MCF 10A (cell line): ENCODE measurements around the gene SLC9A3. TPM values are rescaled to one million over a fixed set of nuclear protein-coding genes. Genes with fewer than 3 reads are reported as not detected.
A peak's percentile ranks its signal among the peaks of the same experiment; 100 is the strongest.

Experiments used
- BruUV-seq: library from RNA; stranded (reverse); fragments of 400-500 nt; replicated peaks from 2 replicates; lab custom pipeline; 2021; lab: Mats Ljungman, UMichigan
- CTCF ChIA-PET: fragments of 300-600 bp; sonication (Branson Sonifier 250); formaldehyde crosslinking; extraction: SDS; loops from one replicate; lab custom pipeline; 2021; ENCODE audit warnings: antibody characterized with exemption, inconsistent platforms; lab: Yijun Ruan, JAX
- POLR2A ChIA-PET: fragments of 300-600, 350-650 bp; sonication (Branson Sonifier 250); formaldehyde crosslinking; extraction: SDS; loops from one replicate; lab custom pipeline; 2020; ENCODE audit warnings: antibody characterized with exemption, inconsistent platforms; lab: Yijun Ruan, JAX
- DNase-seq: peaks from one replicate; pipeline ENCODE4 v3.0.0-alpha.2; 2018; ENCODE audit not compliant: unreplicated experiment
- H3K27ac Mint-ChIP-seq: one replicate; pipeline ENCODE4 v1.8.0; 2022; ENCODE audit warnings: mild to moderate bottlenecking, low read depth, mixed read lengths; ENCODE audit not compliant: unreplicated experiment
- H3K27me3 Mint-ChIP-seq: one replicate; pipeline ENCODE4 v1.8.0; 2022; ENCODE audit warnings: mixed read lengths; ENCODE audit not compliant: insufficient read depth, unreplicated experiment
- H3K36me3 Mint-ChIP-seq: one replicate; pipeline ENCODE4 v1.8.0; 2022; ENCODE audit warnings: mild to moderate bottlenecking, moderate library complexity, mixed read lengths; ENCODE audit not compliant: insufficient read depth, unreplicated experiment
- H3K4me1 Mint-ChIP-seq: one replicate; pipeline ENCODE4 v1.8.0; 2022; ENCODE audit warnings: mixed read lengths; ENCODE audit not compliant: insufficient read depth, unreplicated experiment
- H3K4me3 Mint-ChIP-seq: one replicate; pipeline ENCODE4 v1.8.0; 2022; ENCODE audit warnings: mild to moderate bottlenecking, moderate library complexity, mixed read lengths; ENCODE audit not compliant: unreplicated experiment
- H3K9me3 Mint-ChIP-seq: one replicate; pipeline ENCODE4 v1.8.0; 2022; ENCODE audit warnings: mixed read lengths; ENCODE audit not compliant: unreplicated experiment
- intact Hi-C: fragments of 100-400 bp; cut with micrococcal nuclease; formaldehyde crosslinking; loops from 2 replicates; pipeline ENCODE4 v1.14.1; 2022
- total RNA-seq: library from RNA; stranded (reverse); gene quantifications from 2 replicates; pipeline ENCODE4 v1.2.3, GENCODE V29; 2022
- TF ChIP-seq, protein P1 (sequence below): fragments of 200-600 bp; IDR thresholded peaks from one replicate; pipeline ENCODE4 v1.8.0; 2022; ENCODE audit warnings: antibody characterized with exemption, mild to moderate bottlenecking; ENCODE audit not compliant: unreplicated experiment

SLC9A3 gene
- total RNA-seq, 1 experiment from 2014 or later: 1.0 TPM

DNA sequence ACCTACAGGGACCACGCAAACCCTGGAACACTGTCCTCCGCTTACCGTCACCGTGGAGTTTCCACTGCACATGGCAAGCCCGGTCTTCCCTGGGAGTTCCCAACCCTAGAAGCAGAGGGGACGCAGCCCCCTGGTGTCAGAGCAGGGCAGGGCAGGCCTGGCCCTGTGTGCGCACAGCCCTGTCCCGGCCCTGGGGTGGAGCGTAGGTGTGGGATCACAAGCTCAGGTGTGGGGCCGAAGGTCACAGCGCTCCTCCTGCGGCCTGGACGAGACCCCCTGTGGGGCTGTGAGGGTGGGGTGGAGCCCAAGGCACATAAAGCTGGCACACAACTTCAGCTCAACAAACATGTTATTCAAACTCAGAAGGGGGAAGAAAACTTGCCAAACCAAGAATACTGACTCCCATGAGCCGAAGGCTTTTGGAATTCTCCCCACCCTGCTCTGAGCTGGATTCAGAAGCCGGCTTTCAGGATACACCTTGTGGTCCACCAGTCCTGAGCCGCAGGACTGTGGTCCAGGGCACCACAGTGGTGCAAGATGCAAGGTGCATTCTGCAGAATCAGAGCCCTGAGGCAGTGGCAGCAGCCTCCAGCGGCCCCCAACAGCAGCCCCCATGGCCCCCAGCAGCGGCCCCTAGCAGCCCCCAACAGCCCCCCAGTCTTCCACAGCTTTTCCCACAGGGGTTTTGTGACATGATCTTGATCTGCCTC is 93.1 kb downstream of the SLC9A3 start:
- DNase-seq: peak; percentile 61
- Mint-ChIP-seq H3K27ac (no peak overlapping the region), H3K27me3 (no peaks in the 10 kb centered on the region), H3K4me1 (peaks cover 9% of the 10 kb centered on the region), H3K36me3 (no peaks in the 10 kb centered on the region), H3K4me3 (no peak overlapping the region), H3K9me3 (peaks cover 9% of the 10 kb centered on the region)
- ChIA-PET POLR2A (interaction anchor here (0.8 to 2.2 kb wide), 4 partner anchors 12 to 160 kb away, joined by 3 to 7 read pairs (median 6); partner anchors contain the start of genes EXOC3 and PDCD6), CTCF (interaction anchor here (0.6 to 11.2 kb wide), 6 partner anchors 13 to 113 kb away, joined by 3 to 94 read pairs (median 4); partner anchors contain the start of gene AHRR)
- BruUV-seq: no TSS peak
- TF ChIP-seq, protein P1, sequence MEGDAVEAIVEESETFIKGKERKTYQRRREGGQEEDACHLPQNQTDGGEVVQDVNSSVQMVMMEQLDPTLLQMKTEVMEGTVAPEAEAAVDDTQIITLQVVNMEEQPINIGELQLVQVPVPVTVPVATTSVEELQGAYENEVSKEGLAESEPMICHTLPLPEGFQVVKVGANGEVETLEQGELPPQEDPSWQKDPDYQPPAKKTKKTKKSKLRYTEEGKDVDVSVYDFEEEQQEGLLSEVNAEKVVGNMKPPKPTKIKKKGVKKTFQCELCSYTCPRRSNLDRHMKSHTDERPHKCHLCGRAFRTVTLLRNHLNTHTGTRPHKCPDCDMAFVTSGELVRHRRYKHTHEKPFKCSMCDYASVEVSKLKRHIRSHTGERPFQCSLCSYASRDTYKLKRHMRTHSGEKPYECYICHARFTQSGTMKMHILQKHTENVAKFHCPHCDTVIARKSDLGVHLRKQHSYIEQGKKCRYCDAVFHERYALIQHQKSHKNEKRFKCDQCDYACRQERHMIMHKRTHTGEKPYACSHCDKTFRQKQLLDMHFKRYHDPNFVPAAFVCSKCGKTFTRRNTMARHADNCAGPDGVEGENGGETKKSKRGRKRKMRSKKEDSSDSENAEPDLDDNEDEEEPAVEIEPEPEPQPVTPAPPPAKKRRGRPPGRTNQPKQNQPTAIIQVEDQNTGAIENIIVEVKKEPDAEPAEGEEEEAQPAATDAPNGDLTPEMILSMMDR: peak; percentile 71
- intact Hi-C loops: loop anchor here (1.0 kb wide), 1 partner anchor 114 kb away; no protein-coding TSS in a partner anchor

GRCh38 chr5:430214-430925 is 93.9 kb downstream of the SLC9A3 start:
- H3K4me1 Mint-ChIP-seq: peaks cover 9% of the 10 kb centered on the region
- TF ChIP-seq, protein P1: no peak
- H3K4me3 Mint-ChIP-seq: peak overlapping the region; percentile 20
- H3K27me3 Mint-ChIP-seq: no peaks in the 10 kb centered on the region
- no peak for DNase-seq
- ChIA-PET POLR2A (interaction anchor here (0.6 to 2.2 kb wide), 8 partner anchors 16 to 408 kb away, joined by 3 to 7 read pairs (median 4); partner anchors contain the start of gene PDCD6), CTCF (interaction anchor here (0.6 to 11.2 kb wide), 5 partner anchors 9 to 297 kb away, joined by 3 to 94 read pairs (median 3); partner anchors contain the start of gene AHRR)
- no peaks in the 10 kb centered on the region for H3K36me3 Mint-ChIP-seq
- no peak overlapping the region for H3K27ac Mint-ChIP-seq
- peaks cover 14% of the 10 kb centered on the region for H3K9me3 Mint-ChIP-seq
- BruUV-seq: no TSS peak
- intact Hi-C loops: no loop called here

GRCh38 chr5:429453-430188 is 94.6 kb downstream of the SLC9A3 start:
- intact Hi-C loops: no loop called here
- TF ChIP-seq, protein P1: no peak
- CTCF ChIA-PET: interaction anchor here (0.6 to 11.2 kb wide), 3 partner anchors 9 to 297 kb away, joined by 3 to 94 read pairs (median 3); partner anchors contain the start of gene AHRR

More at GRCh38 chr5:429453-430188, 94.6 kb downstream of the SLC9A3 start:
- Mint-ChIP-seq H3K4me1 (peaks cover 12% of the 10 kb centered on the region), H3K36me3 (no peaks in the 10 kb centered on the region), H3K9me3 (peaks cover 14% of the 10 kb centered on the region), H3K27ac (no peak overlapping the region), H3K4me3 (peak overlapping the region; percentile 20), H3K27me3 (no peaks in the 10 kb centered on the region)
- POLR2A ChIA-PET: interaction anchor here (0.6 to 2.2 kb wide), 7 partner anchors 16 to 407 kb away, joined by 3 to 7 read pairs (median 5); partner anchors contain the start of gene PDCD6
- DNase-seq: peak; percentile 51
- BruUV-seq: no TSS peak
